ENCODE data around the gene MCM3AP. TPM values are rescaled to one million over a fixed set of nuclear protein-coding genes. Genes with fewer than 3 reads are reported as not detected.

MCM3AP gene
- total and polyA plus RNA-seq, 4 donors, result 15.5 to 58.1 (median 33.5) TPM

DNA sequence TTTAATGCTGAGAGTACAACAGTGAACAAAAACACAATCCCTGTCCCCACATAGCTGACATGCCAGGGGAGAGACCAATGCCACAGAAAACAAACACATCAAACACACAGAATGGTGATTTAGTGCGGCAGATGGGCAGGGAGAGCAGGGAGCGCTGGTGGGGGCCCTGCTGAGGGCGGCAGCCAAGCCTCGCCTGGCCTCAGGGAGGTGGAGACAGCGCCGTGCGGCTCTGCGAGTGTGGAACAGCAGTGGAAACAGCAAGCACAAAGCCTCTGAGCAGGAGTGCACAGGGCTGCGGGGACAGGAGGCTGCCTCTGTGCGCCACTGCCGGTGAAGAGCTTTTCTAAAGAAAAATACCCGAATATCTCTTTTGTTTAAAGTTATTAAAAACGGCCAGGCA is 17.0 kb downstream of the MCM3AP start:
- no peaks in the 10 kb centered on the region for H3K27me3 ChIP-seq (ENCODE audit: control insufficient read depth in 4 of 4, insufficient read depth in 4 of 4, low read length in 3 of 4)
- H3K36me3 ChIP-seq (ENCODE audit: control insufficient read depth in 4 of 4, insufficient read depth in 3 of 4, low read depth in 1 of 4, low read length in 3 of 4), result peaks cover 26 to 91% (median 57%) of the 10 kb centered on the region in 4 donors
- no peak overlapping the region for H3K4me3 ChIP-seq (ENCODE audit: low read depth in 1 of 3, low read length in 3 of 3)
- 96% methylated on average over 13 of the region's 13 CpGs for WGBS
- no peak for DNase-seq (ENCODE audit: low spot score)
- no peaks in the 10 kb centered on the region for H3K9me3 ChIP-seq (ENCODE audit: control insufficient read depth in 4 of 4, low read length in 3 of 4)
- no peak for TF ChIP-seq YY1 (IDR thresholded peaks at IDR 0.05)
- TF ChIP-seq, protein P1, sequence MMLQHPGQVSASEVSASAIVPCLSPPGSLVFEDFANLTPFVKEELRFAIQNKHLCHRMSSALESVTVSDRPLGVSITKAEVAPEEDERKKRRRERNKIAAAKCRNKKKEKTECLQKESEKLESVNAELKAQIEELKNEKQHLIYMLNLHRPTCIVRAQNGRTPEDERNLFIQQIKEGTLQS (IDR thresholded peaks at IDR 0.05), result no peak
- no peak for TF ChIP-seq HNF4A (conservative IDR thresholded peaks at IDR 0.05)
- no peak for TF ChIP-seq FOXA1 (IDR thresholded peaks at IDR 0.05)
- TF ChIP-seq, protein P2, sequence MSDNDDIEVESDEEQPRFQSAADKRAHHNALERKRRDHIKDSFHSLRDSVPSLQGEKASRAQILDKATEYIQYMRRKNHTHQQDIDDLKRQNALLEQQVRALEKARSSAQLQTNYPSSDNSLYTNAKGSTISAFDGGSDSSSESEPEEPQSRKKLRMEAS (IDR thresholded peaks at IDR 0.05), result no peak
- no peak for TF ChIP-seq NR2F2 (IDR thresholded peaks at IDR 0.05)
- TF ChIP-seq SP1 (IDR thresholded peaks at IDR 0.05), result no peak
- no peak for TF ChIP-seq GABPA (IDR thresholded peaks at IDR 0.05 in 1 of 2, conservative IDR thresholded peaks at IDR 0.05 in 1 of 2)
- TF ChIP-seq JUND (IDR thresholded peaks at IDR 0.05), result no peak
- TF ChIP-seq RXRA (IDR thresholded peaks at IDR 0.05), result no peak
- TF ChIP-seq, protein P3, sequence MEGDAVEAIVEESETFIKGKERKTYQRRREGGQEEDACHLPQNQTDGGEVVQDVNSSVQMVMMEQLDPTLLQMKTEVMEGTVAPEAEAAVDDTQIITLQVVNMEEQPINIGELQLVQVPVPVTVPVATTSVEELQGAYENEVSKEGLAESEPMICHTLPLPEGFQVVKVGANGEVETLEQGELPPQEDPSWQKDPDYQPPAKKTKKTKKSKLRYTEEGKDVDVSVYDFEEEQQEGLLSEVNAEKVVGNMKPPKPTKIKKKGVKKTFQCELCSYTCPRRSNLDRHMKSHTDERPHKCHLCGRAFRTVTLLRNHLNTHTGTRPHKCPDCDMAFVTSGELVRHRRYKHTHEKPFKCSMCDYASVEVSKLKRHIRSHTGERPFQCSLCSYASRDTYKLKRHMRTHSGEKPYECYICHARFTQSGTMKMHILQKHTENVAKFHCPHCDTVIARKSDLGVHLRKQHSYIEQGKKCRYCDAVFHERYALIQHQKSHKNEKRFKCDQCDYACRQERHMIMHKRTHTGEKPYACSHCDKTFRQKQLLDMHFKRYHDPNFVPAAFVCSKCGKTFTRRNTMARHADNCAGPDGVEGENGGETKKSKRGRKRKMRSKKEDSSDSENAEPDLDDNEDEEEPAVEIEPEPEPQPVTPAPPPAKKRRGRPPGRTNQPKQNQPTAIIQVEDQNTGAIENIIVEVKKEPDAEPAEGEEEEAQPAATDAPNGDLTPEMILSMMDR (IDR thresholded peaks at IDR 0.05; ENCODE audit: low read depth, low read length, missing input control), result no peak
- TF ChIP-seq, protein P4, sequence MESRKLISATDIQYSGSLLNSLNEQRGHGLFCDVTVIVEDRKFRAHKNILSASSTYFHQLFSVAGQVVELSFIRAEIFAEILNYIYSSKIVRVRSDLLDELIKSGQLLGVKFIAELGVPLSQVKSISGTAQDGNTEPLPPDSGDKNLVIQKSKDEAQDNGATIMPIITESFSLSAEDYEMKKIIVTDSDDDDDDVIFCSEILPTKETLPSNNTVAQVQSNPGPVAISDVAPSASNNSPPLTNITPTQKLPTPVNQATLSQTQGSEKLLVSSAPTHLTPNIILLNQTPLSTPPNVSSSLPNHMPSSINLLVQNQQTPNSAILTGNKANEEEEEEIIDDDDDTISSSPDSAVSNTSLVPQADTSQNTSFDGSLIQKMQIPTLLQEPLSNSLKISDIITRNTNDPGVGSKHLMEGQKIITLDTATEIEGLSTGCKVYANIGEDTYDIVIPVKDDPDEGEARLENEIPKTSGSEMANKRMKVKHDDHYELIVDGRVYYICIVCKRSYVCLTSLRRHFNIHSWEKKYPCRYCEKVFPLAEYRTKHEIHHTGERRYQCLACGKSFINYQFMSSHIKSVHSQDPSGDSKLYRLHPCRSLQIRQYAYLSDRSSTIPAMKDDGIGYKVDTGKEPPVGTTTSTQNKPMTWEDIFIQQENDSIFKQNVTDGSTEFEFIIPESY (IDR thresholded peaks at IDR 0.05), result no peak
- H3K9ac ChIP-seq (ENCODE audit: low read depth in 1 of 2, low read length in 2 of 2), result no peak overlapping the region
- H3K27ac ChIP-seq (ENCODE audit: low read depth in 1 of 2, low read length in 2 of 2), result no peak overlapping the region
- no peaks in the 10 kb centered on the region for H3K4me1 ChIP-seq (ENCODE audit: control insufficient read depth in 4 of 4, insufficient read depth in 4 of 4, low read length in 3 of 4)

DNA sequence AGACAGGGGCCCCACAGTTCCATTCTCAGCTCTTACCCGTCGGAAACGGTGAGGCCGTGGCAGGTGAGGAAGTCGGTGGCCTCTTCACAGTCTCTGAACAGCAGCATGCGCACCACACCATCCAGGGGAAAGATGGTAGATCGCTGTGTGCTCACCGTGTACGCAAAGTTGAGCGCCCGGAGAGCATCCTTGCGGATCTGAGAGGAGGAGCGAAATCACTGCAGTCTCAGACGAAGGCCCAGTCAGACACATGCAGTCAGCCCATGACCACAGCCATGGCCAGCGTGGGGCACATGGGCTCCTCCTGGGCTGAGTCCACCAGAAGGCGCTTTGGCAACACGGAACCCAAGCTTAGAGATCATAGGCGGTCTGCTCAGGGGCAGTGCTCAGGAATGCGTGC is 18.5 kb downstream of the MCM3AP start:
- TF ChIP-seq RXRA (IDR thresholded peaks at IDR 0.05) (no peak), TAF1 (conservative IDR thresholded peaks at IDR 0.05) (no peak)
- TF ChIP-seq, protein P2 (IDR thresholded peaks at IDR 0.05), result no peak
- no peak overlapping the region for H3K27ac ChIP-seq (ENCODE audit: low read depth in 1 of 2, low read length in 2 of 2)
- no peaks in the 10 kb centered on the region for H3K4me1 ChIP-seq (ENCODE audit: control insufficient read depth in 4 of 4, insufficient read depth in 4 of 4, low read length in 3 of 4)
- no peak overlapping the region for H3K4me3 ChIP-seq (ENCODE audit: low read depth in 1 of 3, low read length in 3 of 3)
- H3K9me3 ChIP-seq (ENCODE audit: control insufficient read depth in 4 of 4, low read length in 3 of 4), result no peaks in the 10 kb centered on the region
- WGBS, result 92% methylated on average over 19 of the region's 19 CpGs
- H3K36me3 ChIP-seq (ENCODE audit: control insufficient read depth in 4 of 4, insufficient read depth in 3 of 4, low read depth in 1 of 4, low read length in 3 of 4), result peaks cover 19 to 80% (median 49%) of the 10 kb centered on the region in 4 donors
- H3K9ac ChIP-seq (ENCODE audit: low read depth in 1 of 2, low read length in 2 of 2), result no peak overlapping the region
- DNase-seq (ENCODE audit: low spot score), result no peak
- no peaks in the 10 kb centered on the region for H3K27me3 ChIP-seq (ENCODE audit: control insufficient read depth in 4 of 4, insufficient read depth in 4 of 4, low read length in 3 of 4)

All from liver (tissue), 9 donors.